ENCODE results near the gene PCK1.

The PCK1 gene

DNA sequence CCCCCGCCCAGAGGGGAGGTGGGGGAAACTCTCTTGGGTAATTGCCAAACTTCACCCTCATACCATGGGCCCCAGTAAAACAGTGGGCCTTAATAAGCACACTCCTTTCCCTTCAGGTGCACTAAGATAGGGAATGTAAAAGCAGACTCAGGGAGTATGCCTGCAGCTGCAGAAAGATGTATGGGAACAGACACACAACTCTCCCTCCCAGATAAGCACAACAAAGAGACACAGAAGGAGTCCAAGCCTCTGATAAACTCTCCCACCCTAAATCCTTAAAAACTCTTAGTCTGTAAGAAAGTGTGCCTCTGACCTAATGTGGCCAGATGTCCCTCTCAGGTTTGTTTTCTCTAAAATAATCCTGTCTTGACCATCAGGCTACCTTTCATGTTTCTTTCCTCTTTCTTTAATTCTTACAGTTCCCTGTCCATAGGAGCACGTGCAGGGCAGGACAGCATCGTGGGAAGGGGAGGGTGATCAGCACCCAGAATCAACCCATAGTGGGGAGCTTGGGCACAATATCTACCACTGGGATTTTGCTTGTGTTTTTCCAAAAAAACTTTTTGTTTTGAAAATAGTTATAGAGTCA, 24.7 kb upstream of the PCK1 start:
- DNase-seq (ENCODE audit: low read depth in 2 of 2, low spot score in 1 of 2): no peak

DNA sequence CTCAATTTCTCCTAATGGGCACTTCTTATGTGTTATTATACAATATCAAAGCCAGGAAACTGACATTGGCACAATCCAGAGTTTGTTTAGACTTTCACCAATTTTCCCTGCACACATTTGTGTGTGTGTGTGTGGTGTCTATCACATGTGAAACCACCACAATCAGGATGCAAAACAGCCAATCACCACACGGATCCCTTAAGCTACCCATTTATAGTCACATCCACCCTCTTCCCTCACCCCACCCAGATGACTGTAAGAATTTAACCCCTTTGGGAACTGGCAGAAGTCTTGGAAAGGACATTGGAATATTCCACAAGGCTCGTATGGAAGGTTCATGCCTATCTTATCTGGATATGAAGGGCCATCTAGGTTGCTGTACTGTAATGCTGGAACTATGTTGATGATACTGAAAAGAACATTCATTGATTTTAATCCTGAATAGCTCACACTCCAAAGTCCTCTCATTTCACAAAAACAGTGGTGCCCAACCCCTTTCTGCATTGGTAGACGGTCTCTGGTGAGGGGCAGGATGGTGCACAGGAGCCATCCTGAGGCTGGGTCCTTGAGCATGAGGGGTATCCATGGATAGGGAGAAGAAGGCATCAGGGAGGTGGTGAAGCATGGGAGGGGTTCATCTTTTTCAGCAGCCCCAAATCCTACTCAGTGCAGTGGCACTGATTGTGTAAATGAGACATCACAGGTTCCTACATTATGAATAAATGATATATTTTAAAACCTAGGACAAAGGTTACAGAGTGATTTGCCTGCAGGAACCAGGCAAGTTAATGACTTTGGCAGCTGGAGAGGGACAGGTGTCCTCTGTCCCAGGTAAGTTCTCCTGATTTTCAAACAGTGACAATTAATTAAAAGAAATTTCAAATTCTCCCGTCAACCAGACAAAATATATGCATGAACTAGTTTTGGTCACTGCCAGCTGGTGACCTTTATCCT, 23.9 kb upstream of the PCK1 start:
- DNase-seq (ENCODE audit: low read depth in 2 of 2, low spot score in 1 of 2): no peak

DNA sequence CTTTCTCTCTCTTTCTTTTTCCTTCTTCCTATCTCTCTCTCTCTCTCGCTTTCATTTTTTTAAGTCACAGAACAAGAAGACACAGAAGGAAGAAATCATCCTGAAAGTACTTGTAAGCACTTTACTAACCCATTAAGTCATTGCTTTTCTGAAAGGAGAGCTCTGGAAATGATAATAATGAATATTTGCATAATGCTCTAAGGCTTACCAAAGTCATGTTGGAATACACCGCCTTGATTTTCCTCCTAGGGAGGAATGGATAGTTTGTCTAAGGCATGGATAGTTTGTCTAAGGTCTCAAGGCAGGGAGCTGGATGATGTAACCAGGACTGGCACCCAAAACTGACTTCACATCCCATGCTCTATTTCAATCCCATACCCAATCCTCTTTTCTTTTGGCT, 23.1 kb upstream of the PCK1 start:
- DNase-seq (ENCODE audit: low read depth in 2 of 2, low spot score in 1 of 2): no peak

DNA sequence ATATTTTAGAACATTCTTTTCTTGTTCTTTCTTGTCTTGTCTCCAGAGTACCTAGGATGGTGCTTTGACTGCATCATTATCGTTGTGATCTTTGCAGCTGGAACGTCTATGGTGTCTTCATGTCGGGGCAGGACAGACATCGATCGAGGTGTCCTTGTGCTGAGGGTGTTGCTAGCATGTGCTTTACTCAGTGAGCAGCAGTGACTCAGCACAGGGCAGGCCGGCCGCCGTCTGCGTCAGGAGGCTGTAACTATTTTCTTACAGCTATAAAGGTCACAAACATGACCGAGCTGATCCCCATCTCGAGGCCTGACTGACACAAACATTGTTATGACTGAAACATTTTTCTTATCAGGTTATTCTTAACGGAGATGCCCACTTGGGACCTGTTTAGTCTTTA, 21.0 kb upstream of the PCK1 start:
- DNase-seq (ENCODE audit: low read depth in 2 of 2, low spot score in 1 of 2): no peak

DNA sequence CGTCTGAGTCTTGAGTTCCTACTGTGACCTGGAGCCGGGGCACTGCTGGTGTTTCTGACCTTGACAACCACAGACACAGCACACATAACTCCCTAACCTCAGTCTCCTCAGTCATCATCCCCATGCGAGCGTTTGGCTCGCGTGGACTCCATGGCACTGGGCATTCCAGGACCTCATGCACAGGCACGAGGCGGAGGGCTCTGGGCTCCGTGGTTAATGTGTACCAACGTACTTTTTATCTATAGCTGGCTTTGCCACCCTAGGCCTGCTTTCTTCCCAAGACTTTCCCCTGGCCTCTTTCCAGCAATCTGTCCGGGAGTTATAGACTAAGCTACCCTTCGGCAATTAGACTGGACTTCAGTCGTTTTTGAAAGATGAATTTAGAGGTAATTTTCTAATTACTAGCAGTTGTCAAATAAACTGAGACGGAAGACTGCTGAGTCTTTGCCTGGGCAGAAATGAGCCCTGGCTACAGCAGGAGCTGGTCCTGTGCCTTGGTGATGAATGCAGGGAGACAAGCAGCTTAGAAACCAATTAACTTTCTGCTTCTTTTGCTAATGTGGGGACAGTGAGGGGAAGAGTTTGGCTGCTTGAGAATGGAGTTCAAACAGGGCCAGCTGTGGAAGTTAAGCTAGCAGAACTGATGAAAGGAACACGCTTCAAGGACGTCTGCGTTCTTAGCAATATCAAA, 19.9 kb upstream of the PCK1 start:
- no peak for DNase-seq (ENCODE audit: low read depth in 2 of 2, low spot score in 1 of 2)

DNA sequence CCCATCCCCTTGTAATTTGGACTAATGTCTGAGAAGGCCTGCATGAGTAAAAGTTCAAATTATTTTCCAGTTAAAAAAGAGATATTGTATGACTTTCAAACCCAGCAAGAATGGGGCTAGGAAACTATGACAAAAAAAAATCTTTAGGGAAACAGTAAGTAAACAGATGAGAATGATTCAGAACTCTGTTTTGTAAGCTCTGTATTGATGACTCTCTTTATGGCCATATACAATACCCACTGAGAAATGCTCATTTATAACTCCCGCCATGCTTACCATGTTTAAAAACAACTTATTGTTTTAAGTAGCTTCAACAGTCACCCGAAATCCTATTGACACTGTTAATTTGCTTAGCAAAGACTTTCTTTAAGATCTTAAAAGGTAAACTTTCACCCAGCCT, 17.2 kb upstream of the PCK1 start:
- no peak for DNase-seq (ENCODE audit: low read depth in 2 of 2, low spot score in 1 of 2)

DNA sequence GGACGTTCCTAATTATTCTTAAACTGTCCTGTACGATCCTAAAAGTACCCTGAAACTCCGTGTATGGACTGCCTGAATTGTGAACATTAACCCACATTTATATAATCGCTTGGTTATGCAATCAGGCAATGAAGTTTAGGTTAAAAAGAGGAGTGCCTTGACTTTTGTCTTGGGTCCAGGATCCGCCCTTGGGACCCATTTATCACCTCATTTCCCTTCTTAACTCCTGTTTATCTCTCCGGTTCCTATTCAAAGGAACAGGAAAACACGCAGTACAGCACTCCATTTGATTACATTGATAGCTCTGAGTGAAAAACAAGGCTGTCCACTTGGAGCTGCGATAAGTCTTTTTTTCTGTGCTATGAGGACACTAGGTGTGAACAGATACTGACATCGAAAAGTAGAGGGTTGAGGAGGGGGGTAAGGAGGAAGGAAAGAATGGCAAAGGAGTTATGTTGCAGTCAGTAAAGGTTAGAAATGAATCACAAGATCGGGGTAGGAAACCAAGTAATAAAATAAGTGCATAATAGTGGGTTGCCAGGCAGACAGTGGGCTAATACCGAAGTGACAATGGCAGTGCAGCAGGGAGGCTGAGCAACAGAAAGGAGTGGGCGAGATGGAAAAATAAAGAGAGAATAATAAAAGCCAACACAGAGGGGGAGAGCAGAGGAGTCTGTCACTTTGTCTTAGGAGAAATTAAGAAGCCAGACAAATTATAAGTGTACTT, 15.9 kb upstream of the PCK1 start:
- DNase-seq (ENCODE audit: low read depth in 2 of 2, low spot score in 1 of 2): no peak

DNA sequence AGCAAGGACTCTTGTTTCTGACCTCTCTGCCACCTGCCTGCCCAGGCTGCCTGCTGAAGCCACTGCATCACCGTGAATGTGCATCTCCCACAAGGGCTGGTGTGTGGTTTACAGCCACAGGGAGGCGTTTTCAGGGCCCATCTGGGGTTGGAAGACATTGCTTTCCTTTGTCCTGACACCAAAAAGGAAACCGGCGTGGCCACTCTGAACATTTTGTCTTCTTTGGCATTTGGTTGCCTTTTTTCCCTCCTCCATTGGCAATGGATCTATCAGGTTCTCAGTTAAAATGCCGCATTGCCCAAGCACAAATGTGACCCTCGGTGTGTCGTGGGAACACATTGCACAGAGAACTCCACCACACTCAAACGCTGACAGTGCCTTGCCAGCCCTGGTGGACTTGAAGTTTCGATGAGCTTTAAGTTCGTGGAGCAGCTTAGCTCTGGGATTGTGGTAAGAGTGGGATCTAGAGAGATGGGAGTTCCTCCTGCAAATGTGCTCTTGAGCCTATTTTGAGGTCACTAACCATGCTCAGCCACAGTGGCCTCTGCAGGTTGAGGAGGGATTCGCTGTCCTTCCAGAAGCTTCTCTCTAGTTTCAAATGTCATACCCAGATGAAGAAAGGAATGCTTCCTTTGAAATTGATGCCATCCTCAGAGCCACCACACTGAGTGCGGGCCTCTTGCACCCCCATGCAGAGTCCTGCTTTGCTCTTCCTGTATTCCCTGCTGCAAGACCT, 14.8 kb upstream of the PCK1 start:
- no peak for DNase-seq (ENCODE audit: low read depth in 2 of 2, low spot score in 1 of 2)

DNA sequence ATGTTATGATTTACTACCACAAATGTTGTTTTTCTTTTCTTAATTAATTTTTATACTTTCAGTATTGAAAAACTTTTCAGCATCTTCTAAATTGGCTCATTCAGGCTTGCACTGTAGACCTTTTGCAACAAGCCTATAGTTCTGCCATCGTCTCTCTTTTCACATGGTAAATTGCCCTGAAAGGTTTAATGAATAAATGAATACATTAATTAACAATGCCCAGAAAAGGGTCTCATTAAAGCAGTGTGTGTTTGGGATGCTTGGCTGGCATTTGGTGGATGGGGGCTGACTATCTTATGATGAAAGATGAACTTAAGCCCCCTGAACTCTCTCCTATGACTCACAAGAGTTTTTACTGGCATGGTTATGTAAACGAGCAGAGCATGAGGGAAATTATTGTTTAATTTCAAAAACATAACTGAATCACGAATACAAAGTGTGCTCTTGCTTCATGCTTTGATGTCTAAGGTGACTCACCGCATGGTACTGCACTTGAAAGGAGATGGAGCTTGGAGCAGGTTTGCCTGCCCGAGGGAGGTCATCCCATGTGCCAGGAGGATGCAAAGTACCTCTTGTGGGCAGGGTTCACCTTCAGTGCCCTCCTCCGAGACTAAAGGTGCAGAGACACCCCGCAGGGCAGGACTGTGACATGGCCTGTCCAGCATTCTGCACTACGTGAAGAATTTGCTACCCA, 13.8 kb upstream of the PCK1 start:
- DNase-seq (ENCODE audit: low read depth in 2 of 2, low spot score in 1 of 2): no peak

DNA sequence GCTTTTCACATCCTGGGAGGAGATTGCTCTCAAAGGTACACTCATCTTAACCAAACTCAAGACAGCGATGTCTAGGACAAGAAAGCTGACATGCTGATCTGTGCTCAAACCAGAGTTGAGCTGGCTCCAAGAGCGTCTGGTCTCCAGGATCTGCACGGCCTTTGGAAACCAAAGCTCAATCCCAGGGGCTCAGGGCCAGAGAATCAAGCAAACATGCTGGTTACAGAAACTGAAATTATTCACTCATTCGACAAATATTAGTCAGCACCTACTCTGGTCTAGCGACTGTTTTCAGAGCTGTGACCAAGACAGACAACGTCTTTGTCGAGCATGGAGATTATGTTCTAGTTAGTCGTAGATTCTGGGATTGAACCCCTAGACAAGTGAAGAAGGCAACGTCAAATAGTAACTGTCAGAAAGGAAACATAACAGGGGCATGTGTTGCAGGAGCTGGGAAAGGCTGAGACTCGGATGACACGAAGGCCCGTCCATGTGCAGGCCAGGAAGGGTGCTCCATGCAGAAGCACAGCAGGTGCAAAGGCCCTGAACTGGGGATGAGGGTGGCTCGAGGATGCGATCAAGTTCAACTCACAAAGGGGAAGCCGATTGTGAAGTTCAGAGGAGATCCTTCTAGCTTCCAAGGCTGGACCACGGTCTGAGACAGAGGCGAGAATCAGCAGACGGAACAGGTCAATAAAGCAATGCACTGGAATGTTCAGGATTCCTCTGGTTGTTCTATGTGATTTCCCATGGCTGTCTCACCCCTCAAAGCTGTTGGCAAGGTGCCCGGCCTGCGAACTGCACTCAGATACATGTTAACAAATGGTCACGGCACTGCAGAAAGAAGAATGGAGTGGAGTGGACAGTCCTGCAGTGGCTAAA, 12.5 kb upstream of the PCK1 start:
- no peak for DNase-seq (ENCODE audit: low read depth in 2 of 2, low spot score in 1 of 2)

DNA sequence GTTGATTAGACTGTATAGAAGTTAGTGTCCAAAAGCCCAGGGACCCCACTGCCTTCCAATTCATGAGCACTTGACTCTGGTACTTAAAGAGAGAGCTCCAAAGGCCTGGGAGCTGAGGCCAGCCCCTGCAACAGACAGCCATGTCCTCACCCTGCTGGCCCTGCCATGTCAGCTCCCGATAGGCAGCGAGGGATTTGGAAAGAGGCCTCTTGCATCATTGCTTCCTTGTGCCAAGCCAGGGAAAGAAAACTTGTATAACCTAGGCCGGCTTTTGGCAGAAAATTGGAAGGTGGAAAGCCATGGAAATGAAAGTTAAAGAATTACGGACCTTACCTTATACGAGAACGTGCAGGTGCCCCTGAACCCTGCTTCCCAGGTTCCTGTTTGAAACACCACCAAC, 8.4 kb upstream of the PCK1 start:
- DNase-seq (ENCODE audit: low read depth in 2 of 2, low spot score in 1 of 2): no peak

DNA sequence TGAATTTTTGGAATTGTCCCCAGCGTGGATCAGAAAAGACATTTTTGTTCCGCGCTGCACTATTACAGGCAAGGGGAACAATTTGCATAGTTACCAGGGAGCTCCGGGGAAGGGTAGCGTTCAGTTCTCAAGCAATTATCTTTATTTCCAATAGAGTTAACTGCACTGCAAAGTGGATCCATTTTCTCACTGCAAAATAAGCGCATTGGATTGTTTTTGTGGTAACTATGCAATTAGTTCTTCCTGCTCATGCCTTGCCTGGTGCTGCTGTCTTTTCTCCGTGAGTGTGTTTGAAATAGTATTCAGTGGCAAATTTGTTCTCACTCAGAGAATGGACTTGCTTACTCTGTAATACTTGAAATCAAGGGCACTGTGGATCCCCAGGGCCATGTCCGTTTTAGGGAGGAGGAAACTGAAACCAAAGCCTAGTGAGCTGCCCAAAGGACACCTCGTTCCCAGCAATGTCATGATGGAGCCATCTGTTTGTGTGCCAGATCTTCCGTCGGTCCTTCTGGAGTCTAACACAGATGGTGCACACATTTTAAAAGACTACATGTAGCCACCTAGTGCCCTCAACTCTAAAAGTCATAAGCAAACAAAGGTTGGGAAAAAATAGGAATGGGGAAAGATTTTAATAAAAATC, 7.4 kb upstream of the PCK1 start:
- no peak for DNase-seq (ENCODE audit: low read depth in 2 of 2, low spot score in 1 of 2)

DNA sequence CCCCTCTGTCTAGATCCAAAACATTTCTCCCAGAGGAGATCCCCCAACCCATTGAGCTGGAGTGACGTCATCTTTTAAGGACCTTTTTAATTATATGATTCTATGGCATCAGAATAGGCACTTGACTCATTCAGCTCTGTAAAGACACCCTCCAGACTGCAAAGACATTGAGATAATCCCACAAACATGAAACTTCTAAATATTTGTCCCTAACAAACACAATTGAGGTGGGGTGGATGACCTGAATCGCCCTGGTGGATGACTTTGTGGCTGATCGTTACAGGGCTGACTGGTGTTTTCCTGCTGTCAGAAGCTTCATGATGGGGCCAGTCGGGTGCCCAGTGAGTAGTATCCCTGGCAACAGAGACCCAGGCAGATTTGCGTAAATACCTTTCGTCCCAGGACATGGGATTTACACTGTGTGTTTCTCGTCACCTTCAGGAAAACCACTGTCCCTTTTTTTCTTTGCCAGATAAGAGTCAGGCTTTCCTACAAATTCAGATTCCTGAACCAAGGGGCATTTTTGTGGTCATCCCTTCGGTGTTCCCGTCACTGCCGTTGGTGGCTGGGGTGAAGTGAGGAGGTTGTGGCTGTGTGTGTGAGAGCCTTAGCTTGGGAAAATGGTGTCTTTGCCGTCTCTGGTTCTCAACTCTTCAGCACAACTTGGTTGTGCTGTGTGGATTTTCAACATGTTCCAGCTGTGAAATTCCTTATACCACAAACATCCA, 5.3 kb upstream of the PCK1 start:
- no peak for DNase-seq (ENCODE audit: low read depth in 2 of 2, low spot score in 1 of 2)

DNA sequence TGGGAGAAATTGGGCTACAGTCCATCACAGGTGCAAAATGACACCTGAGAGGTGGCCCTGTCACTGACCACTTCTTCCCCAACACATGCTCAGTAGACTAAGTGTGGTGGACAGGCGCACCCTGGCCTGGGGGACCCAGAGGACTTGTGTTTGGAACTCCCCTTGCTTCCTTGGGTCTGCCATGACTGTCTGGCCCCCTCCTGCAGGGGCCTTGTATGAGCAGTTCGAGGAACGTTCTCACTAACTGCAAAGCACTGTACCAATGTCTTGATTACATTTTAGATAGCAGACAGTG, 4.0 kb upstream of the PCK1 start:
- DNase-seq (ENCODE audit: low read depth in 2 of 2, low spot score in 1 of 2): no peak

DNA sequence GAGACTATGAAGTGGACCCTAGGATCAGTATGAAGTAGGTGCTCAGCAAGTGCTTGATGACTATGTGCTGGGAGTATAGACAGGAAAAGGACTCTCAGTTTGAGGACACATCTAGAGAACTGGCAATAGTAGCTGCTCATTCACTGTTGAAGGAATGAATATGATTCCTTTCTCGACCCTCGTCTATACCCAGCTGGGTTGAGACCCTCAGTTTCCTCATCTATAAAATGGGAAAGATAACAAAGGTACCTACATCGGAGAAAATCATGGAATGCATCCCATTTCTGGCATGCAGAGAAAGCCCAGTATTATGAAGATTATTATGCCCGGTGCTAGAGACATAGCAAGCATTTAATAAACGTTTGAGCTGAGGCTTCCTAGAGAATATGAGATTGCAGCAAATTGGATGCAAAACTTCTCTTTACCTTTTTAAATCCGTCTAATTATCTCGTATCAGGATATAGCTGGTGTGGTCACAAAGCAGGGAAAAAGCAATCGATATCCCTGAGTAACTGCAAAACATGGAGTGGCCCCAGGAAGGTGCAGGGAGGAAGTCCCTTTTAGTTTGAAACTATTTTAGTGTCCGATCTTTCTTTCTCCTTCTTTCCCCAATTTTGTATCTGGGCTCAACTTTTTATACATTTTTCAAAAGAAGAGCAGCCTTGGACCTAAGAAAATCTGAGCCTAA, 2.8 kb upstream of the PCK1 start:
- DNase-seq (ENCODE audit: low read depth in 2 of 2, low spot score in 1 of 2): no peak

DNA sequence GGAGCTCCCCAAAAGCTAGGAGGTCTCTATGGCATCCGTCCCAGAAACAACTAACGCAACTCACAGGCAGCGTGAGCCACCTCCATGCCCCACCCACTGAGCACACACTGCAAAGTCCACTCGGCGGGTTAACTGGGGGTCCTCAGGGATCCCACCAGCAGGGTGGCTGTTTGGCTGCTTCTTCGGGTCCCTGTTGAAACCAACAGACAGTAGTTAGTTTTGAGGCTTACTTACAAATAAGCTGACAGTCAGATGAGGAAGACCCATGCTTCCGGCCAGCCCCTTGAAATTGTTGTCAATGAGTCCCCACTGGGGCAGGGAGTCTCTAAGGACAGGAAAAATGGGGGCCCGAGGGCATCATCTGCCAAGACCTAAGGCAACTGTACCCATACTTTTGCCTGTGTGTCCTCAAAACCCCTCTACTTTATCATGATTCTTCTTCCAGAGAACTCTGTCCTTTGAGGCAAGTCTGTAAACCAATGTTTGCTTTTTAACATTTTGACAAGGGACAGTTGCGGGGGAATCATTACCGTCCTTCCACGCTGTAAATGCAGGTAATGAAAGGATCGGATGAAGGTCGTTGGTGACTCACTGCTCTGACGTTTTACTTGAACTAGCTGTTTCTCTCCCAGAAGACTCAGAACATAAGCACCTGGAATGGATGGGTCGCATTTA, 2.2 kb upstream of the PCK1 start:
- no peak for DNase-seq (ENCODE audit: low read depth in 2 of 2, low spot score in 1 of 2)

DNA sequence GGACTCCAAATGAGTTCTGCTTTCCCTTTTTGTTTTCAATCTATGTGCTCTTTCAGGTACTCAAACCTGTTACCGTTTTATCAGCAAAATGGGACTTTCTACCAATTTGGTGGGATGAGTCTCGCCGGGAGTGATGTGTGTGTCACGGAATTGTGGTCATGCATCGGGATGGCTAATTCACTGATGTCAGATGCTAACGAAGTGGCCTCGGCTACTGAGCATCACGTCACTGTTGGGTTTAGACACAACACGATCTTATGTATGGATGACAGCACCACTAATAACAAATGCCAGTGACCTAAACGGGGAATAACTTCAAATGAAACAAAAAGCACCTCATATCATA, 1.6 kb upstream of the PCK1 start:
- no peak for DNase-seq (ENCODE audit: low read depth in 2 of 2, low spot score in 1 of 2)
